GM10847 (cell line): ENCODE results near the gene C1orf115.

Source experiments
- POLR2A ChIP-seq: IDR thresholded peaks from 2 replicates; pipeline ENCODE4 v1.6.1; 2011; ENCODE audit not compliant: insufficient read length; ENCODE audit errors: extremely low read depth

Gene C1orf115

DNA sequence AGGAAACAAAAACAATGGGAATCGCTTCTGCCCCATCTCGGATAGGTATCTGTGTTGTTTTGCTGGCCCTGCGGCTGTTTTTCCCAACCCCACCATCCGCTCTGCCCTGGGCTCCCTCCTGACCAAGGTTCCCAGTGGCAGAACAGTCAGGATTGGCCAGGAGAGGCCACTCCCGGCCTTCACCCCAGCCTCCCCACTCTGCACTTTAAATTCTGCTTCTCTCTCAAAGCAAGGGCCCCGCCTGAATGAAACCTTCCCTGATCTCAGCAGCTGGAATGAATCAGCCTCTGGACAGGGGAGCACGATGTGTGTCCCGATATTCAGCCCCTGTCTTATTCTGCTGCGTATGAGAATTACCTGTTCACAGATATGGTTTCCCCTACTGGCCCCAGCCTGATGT is 16.3 kb downstream of the C1orf115 start:
- no peak for TF ChIP-seq POLR2A

DNA sequence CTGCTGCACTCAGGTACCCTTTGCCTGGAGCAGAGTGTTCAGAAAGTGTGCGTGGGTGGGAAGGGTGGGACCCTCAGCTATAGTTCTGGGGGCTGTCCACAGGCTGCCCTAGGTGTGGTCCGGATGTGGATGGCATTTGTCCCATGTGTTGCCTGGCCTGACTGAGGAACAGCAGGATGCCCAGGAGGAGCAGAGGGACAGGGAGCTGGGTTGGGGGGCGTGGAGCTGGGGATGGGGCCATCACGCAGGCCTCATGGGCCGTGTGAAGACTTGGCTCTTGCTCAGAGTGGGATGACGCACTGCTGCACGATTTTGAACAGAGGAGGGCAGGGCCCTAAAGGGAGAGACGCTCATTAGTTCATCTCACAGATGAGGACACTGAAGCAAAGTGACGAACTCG is 17.0 kb downstream of the C1orf115 start:
- TF ChIP-seq POLR2A, result no peak

DNA sequence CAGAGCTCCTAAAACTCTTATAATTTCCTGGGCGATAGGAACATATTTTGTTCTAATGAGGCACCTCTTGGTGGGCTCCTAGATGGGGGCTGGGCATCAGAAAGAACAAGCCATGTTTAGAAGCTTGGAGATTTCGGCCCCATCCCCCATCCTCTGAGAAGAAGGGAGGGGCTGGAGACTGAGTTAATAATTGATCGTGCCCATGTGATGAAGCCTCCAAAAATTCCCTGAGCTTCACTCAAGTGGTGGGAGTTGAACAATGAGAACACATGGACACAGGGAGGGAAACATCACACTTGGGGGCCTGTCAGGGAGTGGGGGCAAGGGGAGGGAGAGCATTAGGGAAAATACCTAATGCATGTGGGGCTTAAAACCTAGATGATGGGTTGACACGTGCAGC is 18.1 kb downstream of the C1orf115 start:
- TF ChIP-seq POLR2A, result no peak

DNA sequence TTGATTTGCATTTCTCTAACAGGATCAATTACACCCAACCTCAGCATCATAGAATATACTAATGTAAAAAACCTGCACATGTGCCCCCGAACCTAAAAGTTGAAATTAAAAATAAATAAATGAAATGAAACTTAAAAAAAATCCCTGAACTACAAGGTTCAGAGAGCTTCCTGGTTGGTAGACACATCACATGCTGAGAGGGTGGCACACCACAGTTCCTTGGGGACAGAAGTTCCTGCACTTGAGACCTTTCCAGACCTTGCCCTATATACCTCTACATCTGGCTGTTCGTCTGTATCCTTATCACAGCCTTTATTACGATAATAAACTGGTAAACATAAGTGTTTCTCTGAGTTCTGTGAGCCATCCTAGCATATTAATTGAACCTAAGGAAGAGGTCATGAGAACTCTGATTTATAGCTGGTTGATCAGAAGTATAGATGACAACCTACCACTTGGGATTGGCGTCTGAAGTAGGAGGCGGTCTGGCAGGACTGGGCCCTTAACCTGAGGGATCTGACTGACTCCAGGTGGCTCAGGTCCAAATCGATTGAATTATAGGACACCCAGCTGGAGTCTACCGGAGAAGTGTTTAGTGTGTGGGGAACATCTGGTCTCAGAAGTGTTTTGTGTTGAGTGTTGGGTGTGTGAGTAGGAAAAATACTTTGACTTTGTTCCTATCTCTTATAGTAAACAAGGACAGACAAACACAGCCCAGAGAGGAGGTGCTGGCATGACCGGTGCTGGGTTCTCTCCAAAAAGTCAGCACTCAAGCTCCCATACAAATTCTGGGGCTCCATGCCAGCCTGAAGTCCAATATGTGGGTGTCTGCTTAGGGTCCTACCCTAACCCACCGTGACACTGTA is 19.0 kb downstream of the C1orf115 start:
- no peak for TF ChIP-seq POLR2A

DNA sequence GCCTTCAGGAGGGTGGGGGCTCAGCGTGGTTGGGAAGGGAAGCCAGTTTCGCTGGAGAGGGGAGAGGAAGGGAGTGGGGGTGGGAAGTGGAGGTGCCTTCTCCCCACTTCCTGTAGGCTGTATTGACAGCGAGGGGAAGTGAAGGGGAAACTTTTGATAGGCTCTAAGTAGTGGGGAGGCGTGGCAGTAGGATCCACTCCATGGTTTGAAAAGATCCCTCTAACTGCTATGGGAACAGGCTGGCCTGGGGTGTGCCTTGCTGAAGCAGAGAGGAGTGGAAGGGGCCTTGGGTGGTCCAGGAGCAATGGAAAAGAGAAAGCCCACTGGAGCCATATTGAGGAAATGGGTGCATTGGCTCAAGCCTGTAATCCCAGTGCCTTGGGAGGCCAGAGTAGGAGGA is 20.2 kb downstream of the C1orf115 start:
- no peak for TF ChIP-seq POLR2A

DNA sequence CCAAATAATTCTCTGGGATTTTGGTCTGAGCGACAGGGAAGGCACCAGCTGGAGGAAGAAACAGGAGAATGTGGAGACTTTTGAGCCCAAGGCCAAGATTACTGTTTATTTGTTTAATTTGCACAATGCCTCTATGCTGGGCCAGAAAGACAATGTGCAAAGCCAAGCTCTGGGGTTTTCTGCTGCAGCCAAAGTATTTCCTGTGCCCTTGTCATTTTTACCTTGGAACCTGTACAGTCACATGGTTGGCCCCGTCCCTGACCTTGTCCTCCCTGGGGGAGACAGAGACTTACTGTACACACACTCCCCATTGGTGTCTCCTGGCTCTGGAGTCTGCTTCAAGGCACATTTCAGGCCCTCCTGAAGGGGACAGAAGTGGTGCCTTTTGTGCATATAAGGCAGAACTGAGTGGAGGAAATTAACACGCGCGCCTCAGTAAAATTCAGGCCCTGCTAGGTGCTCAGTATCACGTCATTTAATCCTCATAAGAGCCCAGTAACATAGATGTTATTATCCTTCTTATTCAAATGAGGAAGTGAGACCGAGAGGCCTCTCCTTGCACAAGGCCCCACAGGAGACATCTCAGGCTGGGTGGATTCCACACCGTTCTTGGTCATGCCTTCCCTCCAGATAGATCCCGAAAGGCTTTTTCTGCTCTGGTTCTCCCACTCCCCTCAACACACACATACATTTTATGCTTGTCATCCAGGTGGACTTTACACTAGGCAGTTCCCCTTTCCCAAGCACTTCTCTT is 21.1 kb downstream of the C1orf115 start:
- no peak for TF ChIP-seq POLR2A

DNA sequence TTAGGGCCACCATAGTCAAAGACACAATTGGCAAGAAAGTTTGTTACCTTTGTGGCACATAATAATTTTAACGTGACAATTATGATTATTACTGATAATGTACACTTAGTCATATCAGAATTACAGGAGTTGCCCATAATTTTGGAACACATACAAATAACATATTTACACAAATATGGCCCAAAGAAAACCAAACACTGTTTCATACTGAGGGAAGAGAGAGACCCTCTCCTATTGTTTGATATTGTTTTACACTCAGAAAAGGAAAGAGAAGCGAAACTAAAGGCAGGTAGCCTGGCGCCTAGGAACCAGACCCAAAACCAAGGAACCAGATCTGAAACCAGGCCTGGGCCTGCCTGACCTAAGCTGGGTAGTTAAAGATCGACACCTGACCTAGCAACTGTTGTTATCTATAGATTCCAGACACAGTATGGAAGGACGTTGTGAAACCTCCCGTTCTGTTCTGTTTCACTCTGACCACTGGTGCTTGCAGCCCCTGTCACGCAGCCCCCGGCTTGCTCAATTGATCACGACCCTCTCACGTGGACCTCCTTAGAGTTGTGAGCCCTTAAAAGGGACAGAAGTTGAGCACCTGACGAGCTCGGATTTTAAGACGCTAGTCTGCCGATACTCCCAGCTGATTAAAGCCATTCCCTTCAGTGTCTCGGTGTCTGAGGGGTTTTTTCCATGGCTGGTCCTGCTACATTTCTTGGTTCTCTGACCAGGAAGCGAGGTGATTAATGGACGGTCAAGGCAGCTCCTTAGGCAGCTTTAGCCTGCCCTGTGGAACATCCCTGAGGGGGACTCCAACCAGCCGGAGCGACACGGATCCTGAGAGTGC is 27.9 kb downstream of the C1orf115 start:
- TF ChIP-seq POLR2A, result no peak

DNA sequence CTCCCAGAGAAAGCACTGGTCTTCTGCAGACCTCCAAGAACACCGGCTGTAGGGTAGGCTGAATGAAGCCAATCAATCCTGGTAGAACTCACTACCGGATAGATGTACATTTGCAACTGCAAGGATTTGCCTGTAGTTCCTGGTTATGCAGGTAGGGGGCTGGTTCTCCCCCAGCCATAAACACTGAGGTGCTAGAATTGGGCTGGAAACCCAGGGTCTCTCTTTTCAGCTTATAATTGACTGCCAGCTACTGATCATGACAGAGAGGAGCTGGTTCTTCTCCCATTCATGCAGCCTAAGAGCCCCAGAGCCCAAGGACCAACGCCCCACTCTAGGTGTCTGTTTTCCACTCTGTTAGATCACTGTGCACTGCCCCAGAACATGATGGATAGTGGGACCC is 36.5 kb downstream of the C1orf115 start:
- TF ChIP-seq POLR2A, result no peak

DNA sequence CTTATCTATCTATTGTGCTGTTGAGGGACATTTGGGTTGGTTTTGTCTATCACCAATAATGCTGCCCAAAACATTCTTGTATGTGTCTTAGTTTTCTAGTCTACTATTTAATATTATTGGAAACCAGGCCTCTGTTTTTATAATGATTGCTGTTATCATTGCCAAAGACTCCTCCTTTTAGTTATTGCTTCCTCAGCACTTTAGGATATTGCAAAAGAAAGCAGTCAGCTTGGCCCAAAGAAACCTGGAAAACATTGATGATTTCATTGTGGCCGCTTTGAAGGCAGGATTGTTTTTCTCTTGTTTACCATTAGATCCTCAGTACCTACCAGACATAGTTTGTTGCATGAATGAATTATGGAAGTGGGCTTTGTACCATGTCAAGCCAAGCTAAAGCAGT is 37.4 kb downstream of the C1orf115 start:
- TF ChIP-seq POLR2A, result no peak

DNA sequence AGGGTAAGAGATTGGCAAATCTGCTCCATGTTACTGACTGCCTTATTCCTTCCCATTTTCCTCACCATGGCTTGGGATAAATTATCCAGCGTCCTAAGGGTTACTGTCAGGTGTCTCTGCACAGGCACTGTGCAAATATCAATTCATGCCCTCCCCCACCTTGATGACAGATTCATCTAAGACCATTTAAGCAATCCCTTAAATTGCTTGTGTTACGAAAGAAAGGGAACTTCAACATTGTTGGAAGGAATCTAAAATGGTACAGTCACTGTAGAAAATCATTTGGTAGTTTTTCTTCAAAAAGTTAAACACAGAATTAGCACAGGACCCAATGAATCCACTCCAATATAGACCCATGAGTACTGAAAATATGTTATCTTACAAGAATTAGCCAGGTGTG is 40.3 kb downstream of the C1orf115 start:
- TF ChIP-seq POLR2A, result no peak

DNA sequence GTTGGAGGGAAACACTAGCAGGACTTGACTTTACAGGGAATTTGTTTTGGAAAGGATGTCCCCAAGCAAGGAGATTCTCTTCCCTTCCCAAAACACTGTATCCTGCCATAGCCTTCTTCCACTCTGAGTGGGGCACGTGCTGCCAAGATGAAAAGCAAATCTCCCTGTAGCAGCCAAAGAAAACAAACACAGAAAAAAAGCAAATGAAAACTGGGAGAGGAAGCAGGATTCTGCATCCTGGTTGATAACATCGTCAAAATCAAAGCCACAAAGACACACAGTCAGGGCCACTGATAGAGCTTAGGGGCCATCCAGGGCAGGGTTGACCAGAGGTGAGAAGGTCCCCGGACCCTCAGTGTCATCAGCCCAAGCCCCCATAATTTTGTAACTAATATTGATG is 42.0 kb downstream of the C1orf115 start:
- no peak for TF ChIP-seq POLR2A

DNA sequence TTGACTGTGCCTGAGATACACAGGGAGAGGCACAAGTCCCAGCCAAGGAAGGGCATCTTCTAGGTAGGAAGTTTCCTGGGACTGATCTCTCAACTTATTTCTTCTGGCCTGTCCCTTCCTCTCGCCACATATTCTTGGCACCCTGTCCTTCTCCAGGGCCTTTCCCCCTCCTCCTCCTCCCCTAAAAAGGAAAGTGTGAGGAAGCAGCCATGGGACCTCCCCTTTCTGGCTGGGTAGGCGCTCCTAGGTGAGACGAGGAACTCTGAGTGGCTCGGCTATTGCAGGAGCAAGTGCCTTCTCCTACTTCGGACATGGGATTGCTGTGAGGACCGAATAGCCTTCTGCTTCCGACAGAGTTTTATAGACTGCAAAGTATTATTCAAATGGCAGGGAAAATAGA is 42.5 kb downstream of the C1orf115 start:
- TF ChIP-seq POLR2A, result no peak

DNA sequence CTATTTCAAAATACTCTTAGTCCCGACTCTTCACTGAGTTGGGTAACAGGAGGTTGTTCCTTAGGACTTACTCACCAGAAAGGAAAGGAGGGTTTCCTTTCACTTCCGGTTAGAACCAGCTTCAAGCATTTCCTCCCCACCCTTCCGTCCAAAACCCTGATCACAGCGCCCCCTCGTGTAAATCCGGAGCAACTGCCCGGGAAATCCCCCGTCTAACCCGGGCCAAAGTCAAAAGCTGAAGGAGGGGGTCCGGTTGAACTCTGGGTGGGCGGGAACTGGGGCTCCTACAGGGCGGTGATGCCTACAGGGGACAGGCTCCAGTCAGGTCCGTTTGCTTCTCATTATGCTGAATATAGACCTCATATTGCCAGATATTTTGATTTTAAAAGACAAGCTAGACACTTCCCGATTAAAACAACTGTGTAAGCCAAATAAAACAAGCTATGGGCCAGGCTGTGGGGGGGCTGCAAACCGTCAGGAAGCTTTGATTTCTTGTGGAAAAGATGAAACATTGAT is 43.0 kb downstream of the C1orf115 start:
- no peak for TF ChIP-seq POLR2A

DNA sequence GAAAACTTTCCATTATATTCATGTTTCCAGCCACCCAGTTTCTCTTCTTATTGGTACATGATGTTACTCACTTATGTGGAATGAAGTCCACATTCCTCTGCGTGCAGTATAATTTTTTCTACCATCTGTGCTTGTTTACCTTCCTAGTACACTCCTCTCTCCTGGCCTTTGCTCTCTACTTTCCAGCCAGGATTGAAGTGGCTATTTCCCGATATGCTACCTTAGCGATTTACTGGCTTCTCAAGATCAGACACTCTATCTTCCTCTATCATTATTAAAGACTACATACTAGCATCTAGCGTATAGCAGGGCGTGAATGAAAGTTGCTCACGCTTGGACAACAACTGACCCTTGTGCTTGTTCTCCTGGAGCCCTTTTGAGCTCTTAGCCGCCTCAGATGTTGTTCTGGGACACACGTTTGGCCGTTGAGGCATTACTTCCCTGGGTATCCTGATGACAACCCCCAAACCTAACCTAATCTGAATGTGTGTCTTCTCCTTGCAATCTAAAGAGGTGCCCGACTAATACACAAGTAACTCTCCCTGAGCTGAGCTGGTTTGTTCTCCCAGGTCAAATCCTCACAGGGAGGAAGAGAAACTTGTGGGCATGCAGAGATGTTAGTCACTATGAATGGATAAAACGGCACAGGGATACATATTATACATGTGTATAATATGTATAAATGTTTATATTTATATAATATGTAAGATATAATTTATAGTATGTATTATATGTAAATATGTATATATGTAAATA is 44.6 kb downstream of the C1orf115 start:
- TF ChIP-seq POLR2A, result no peak

DNA sequence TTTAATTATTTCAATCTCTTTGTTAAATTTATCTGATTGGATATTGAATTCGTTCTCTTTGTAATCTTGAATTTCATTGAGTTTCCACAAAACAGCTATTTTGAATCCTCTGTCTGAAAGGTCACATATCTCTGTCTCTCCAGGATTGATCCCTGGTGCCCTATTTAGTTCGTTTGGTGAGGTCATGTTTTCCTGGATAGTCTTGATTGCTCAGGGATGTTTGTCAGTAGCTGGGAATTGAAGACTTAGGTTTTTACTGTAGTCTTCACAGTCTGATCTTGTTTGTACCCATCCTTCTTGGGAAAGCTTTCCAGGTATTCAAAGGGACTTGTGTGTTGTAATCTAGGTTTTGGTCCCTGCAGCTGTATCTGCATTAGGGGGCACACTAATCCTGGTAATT is 51.2 kb downstream of the C1orf115 start:
- TF ChIP-seq POLR2A, result no peak
